ENCODE data around the gene SMIM14.
"Not testable (repeated sequence)": the region's sequence is repeated elsewhere in the genome, so short reads cannot be mapped to it uniquely, and the experiment has no call there.

The SMIM14 gene

GRCh38 chr4:39591290-39591689 is 47.4 kb downstream of the SMIM14 start:
- DNase-seq: peak; percentile 61 to 68

GRCh38 chr4:39587881-39588280 is 50.8 kb downstream of the SMIM14 start:
- no peak for DNase-seq

- no peak for DNase-seq
Observed at GRCh38 chr4:39574946-39575345, 63.7 kb downstream of the SMIM14 start.

- DNase-seq: no peak
Observed at GRCh38 chr4:39571504-39571903, 67.2 kb downstream of the SMIM14 start.

DNA sequence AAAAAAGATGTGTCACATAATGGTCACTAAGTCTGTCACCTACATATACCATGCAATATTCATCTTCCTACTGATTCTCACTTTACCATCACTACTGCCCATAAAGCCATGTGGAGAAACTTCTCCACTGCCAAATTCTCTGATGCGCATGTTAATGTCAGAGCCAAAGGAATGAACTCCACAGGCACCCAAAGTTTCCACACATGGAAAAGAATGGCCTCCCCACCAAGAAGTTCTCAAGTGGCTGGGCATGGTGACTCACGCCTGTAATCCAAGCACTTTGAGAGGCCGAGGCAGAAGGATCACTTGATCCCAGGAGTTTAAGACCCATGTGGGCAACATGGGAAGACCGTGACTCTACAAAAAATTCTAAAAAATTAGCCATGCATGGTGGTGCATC is 67.6 kb downstream of the SMIM14 start:
- no peak for DNase-seq

DNA sequence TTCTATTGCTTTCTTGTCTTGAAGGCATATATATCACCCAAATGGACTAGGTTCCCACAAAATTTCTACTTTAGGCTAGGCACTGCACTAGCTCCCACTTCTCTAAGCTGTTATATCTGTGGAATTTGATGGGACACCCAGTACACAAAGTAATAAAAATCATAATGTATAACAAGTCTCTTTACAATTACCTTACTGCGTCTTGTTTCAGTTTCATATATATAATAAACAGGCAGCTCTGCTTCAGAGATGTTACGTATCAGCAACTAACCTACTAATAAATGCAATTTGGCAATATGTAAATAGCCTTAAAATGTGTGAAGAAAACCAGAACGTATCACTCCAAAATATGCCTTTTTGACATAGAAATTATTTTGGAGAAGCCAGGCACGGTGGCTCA is 69.5 kb downstream of the SMIM14 start:
- DNase-seq: no peak

DNA sequence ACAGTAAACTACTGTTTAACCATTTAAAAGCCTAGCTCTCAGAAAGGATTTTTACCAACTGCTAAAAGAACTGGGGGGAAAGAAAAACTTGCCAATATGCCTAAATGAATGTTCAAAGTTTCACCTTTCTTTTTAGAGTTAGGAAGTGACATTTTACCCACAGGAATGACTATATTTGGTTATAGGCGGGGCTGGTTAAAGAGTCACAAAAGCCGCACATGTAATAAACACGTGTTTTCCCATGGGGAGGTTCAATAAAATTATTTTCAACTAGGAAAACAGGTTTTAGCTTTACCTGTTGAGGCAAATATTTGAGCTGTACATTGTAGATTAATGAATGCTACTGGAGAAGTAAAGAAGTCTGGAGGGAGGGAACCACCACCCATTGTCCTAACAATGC is 69.9 kb downstream of the SMIM14 start:
- no peak for DNase-seq

- DNase-seq: no peak
Observed at GRCh38 chr4:39565878-39566600, 72.6 kb downstream of the SMIM14 start.

- DNase-seq: no peak
Observed at GRCh38 chr4:39563346-39563847, 75.3 kb downstream of the SMIM14 start.

- DNase-seq: no peak
Observed at GRCh38 chr4:39562792-39563191, 75.9 kb downstream of the SMIM14 start.

DNA sequence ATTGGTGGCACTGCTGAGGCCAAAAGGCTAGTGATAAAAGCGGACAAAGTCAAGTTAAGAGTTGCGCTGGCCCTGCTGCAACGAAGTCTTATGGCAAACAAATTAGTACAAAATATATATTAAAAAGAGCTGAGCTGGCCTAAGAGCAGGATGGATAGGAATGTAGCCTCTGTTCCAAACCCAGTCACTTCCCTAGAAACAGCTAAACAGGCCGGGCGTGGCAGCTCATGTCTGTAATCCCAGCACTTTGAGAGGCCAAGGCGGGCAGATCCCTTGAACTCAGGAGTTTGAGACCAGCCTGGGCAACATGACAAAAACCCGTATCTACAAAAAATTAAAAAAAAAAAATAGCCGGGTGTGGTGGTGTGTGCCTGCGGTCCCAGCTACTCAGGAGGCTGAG is 79.0 kb downstream of the SMIM14 start:
- no peak for DNase-seq

DNA sequence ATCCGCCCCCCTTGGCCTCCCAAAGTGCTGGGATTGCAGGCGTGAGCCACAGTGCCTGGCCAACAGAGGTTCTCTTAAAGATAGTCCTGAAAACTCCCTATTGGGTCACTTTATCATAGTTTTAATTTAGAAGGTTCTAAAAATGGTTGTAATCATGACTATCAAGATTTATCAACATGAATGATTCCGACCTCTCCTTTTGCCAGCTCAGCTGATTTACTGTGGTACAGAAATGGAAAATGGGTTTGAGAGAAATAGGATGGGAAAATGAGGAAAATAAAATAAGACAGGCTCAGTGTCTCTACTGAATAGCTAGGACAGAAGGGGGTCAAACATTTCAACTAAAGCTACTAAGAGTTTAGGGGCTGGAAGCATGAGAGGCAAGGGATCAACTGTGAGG is 83.2 kb downstream of the SMIM14 start:
- no peak for DNase-seq

GRCh38 chr4:39548425-39549067 is 90.1 kb downstream of the SMIM14 start:
- no peak for DNase-seq

DNA sequence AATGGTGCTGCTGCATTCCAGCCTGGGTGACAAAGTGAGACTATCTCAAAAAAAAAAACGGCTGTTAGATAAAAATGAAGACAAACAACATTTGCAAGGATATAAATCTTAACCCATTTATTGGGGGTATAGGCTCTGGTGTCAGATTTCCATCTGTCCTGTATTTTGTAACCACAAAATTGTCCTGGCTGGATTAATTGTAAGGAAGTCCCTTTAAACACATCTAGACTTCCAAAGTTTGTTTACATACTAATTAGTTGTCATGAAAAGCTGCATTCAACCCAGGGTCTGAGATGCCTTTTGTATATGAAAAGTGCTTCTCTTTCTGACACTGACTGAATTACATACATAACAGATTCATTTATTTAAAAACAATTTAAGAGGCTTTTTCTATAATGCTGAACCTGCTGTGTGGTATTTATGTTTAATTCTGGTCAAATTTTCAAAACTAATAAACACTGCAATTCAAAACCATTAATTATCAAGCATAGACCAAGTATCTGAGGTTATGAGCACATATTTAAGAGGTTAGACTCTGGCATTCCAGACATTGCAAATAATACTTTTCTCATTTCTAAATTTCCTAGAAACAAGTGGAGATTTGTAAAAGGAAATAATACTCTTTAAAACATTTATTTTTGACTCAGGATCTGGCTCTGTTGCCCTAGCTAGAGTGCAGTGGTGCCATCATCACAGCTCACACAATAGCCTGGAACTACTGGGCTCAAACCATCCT is 93.9 kb downstream of the SMIM14 start:
- DNase-seq: no peak

DNA sequence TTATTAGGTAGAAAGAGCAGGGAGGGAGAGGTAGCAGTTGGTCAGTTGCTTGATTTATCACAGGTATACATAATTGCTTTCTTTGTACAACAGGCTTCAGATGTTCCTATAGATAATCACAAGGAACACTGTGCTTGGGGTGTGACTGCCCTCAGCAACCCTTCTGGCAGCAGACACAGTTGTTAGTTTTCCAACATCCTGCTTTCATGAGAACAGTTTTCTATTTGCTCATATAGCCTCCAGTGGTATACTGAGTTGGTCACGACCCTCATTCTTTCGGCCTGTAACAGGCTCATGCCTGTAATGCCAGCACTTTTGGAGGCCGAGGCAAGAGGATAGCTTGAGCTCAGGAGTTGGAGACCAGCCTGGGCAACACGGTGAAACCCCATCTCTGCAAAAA is 94.6 kb downstream of the SMIM14 start:
- DNase-seq: not testable (repeated sequence)

- DNase-seq: no peak
Observed at GRCh38 chr4:39543034-39543433, 95.6 kb downstream of the SMIM14 start.

DNA sequence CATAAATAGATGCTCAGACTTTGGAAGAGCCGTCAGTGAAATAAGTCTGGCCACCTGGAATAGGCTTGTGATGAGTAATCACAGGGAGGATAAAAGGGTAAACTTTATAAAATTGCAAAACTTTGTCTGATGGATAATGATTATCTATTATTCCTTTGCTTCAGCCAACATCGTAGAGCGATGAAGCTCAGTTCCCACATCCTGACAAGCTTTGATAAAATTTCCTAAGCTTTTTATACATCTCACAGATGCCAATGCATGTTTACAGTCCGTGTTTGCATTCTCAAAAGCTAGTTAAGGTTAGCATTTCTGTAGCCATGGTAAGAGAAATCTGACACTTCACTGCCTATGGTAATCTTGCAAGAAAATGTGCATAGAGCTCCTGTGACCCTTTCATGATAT is 96.1 kb downstream of the SMIM14 start:
- DNase-seq: no peak

DNA sequence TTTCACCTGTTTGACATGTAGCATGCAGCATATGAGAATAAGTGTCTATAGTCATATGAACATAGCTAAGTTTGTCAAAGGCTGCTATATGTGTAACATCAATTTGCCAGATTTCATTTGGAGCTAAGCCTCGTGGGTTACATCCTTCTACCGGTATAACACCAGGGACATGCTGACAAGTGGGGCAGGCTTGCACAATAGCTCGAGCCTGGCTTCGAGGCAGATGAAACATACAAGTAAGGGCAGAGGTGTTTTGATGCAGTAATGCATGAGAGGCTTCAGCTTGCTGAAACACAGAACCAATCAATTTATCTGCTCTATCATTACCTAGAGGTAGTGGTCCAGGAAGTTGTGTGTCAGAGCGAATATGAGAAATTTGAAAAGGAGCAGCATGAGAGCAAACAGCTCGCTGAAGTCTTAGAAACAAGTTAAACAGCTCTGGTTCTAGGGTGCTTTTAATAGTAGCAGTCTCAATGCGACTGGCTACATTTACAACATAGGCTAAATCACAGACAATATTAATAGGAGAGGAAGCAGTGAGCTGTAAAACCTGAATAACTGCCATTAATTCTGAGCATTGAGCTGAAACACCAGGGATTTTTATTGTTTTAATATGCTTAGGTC is 96.6 kb downstream of the SMIM14 start:
- DNase-seq: no peak

- DNase-seq: no peak
Observed at GRCh38 chr4:39539089-39539611, 99.5 kb downstream of the SMIM14 start.

GRCh38 chr4:39533541-39533940 is 105.1 kb downstream of the SMIM14 start:
- DNase-seq: no peak

DNA sequence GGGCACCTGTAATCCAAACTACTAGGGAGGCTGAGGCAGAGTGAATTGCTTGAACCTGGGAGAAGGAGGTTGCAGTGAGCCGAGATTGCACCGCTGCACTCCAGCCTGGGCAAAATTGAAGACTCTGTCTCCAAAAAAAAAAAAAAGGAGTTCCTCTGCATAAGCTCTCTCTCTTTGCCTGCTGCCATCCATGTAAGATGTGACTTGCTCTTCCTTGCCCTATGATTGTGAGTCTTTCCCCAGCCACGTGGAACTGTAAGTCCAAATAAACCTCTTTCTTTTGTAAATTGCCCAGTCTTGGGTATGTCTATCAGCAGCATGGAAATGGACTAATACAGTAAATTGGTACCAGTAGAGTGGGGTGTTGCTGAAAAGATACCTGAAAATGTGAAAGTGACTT is 106.4 kb downstream of the SMIM14 start:
- not testable (repeated sequence) for DNase-seq

GRCh38 chr4:39530682-39531081 is 108.0 kb downstream of the SMIM14 start:
- DNase-seq: no peak

- DNase-seq: no peak
Observed at GRCh38 chr4:39529534-39529933, 109.1 kb downstream of the SMIM14 start.

Measured in AML-193 (cell line).